Tibial artery (tissue), 4 donors: ENCODE measurements around the gene ARHGAP15.

Experiments
- DNase-seq, 2 donors: peaks; one replicate each; pipeline ENCODE4 v3.0.0-alpha.2; 2019
- H3K27ac ChIP-seq, 2 donors: fragments of 200-600 bp; sonication (generic) in 1 of 2; 1 replicate in 1 of 2; 2 replicates in 1 of 2; pipeline ENCODE4 v1.5.1; 2018 to 2019; ENCODE audit warnings: mild to moderate bottlenecking in 1 of 2
- H3K27me3 ChIP-seq, 2 donors: fragments of 200-600 bp; sonication (generic) in 1 of 2; one replicate each; pipeline versions ENCODE4 v1.5.1 to v1.6.0; 2016 to 2019
- H3K36me3 ChIP-seq, 3 donors: fragments of 200-600 bp; sonication (generic) in 2 of 3; one replicate each; pipeline ENCODE4 v1.5.1; 2016 to 2019; ENCODE audit warnings: mild to moderate bottlenecking in 2 of 3
- H3K4me1 ChIP-seq, 4 donors: fragments of 200-600 bp; sonication (generic) in 2 of 4; 1 replicate in 3 of 4; 2 replicates in 1 of 4; pipeline ENCODE4 v1.5.1; 2016 to 2019
- H3K4me3 ChIP-seq, 2 donors: fragments of 200-600 bp; sonication (generic) in 1 of 2; 1 replicate in 1 of 2; 2 replicates in 1 of 2; pipeline ENCODE4 v1.5.1; 2018 to 2019; ENCODE audit warnings: mild to moderate bottlenecking in 2 of 2
- H3K9me3 ChIP-seq, 3 donors: fragments of 200-600 bp; sonication (generic) in 1 of 3; one replicate each; pipeline ENCODE4 v1.5.1; 2016 to 2019
- CTCF ChIP-seq, 2 experiments: fragments of 200-600 bp in 1 of 2; fragments of 450-650 bp in 1 of 2; IDR thresholded peaks; one replicate each; pipeline ENCODE4 v1.5.1; 2017 to 2019; ENCODE audit warnings: antibody characterized with exemption in 2 of 2, mild to moderate bottlenecking in 1 of 2, moderate library complexity in 1 of 2
- intact Hi-C: fragments of 100-400 bp; cut with DNase I; formaldehyde crosslinking; loops from one replicate; pipeline ENCODE4 v1.15.0; 2023; ENCODE audit warnings: low total_unique reads

Gene ARHGAP15

GRCh38 chr2:143252138-143252907 is 123.1 kb downstream of the ARHGAP15 start:
- no peak overlapping the region for H3K4me3 ChIP-seq
- H3K36me3 ChIP-seq = no peaks in the 10 kb centered on the region
- no peaks in the 10 kb centered on the region for H3K9me3 ChIP-seq
- intact Hi-C loops = loop anchor here (10.0 kb wide), 1 partner anchor 48 kb away; no protein-coding TSS in a partner anchor
- no peak for DNase-seq
- H3K4me1 ChIP-seq = no peaks in the 10 kb centered on the region
- H3K27ac ChIP-seq = no peak overlapping the region
- TF ChIP-seq CTCF (IDR thresholded peaks at IDR 0.05) = no peak
- H3K27me3 ChIP-seq = no peaks in the 10 kb centered on the region

GRCh38 chr2:143254110-143254509 is 124.9 kb downstream of the ARHGAP15 start:
- Histone ChIP-seq H3K27ac (no peak overlapping the region), H3K27me3 (no peaks in the 10 kb centered on the region), H3K4me1 (no peaks in the 10 kb centered on the region), H3K9me3 (no peaks in the 10 kb centered on the region), H3K36me3 (no peaks in the 10 kb centered on the region), H3K4me3 (no peak overlapping the region)
- intact Hi-C loops = loop anchor here (10.0 kb wide), 1 partner anchor 49 kb away; no protein-coding TSS in a partner anchor
- no peak for TF ChIP-seq CTCF (IDR thresholded peaks at IDR 0.05)
- DNase-seq = no peak

- no peaks in the 10 kb centered on the region for H3K27me3 ChIP-seq
- no peak overlapping the region for H3K27ac ChIP-seq
- TF ChIP-seq CTCF (IDR thresholded peaks at IDR 0.05) = no peak
- intact Hi-C loops = loop anchor here (10.0 kb wide), 1 partner anchor 50 kb away; no protein-coding TSS in a partner anchor
- DNase-seq = no peak
- H3K4me3 ChIP-seq = no peak overlapping the region
- no peaks in the 10 kb centered on the region for H3K36me3 ChIP-seq
- H3K9me3 ChIP-seq = no peaks in the 10 kb centered on the region
- no peaks in the 10 kb centered on the region for H3K4me1 ChIP-seq
Observed at GRCh38 chr2:143255086-143255485, 125.9 kb downstream of the ARHGAP15 start.

- no peak for TF ChIP-seq CTCF (IDR thresholded peaks at IDR 0.05)
- Histone ChIP-seq H3K27ac (no peak overlapping the region), H3K9me3 (no peaks in the 10 kb centered on the region), H3K4me1 (no peaks in the 10 kb centered on the region), H3K36me3 (no peaks in the 10 kb centered on the region), H3K27me3 (no peaks in the 10 kb centered on the region), H3K4me3 (no peak overlapping the region)
- no peak for DNase-seq
- intact Hi-C loops = loop anchor here (10.0 kb wide), 1 partner anchor 51 kb away; no protein-coding TSS in a partner anchor
Observed at GRCh38 chr2:143255899-143256298, 126.7 kb downstream of the ARHGAP15 start.

- intact Hi-C loops = loop anchor here (10.0 kb wide), 1 partner anchor 54 kb away; no protein-coding TSS in a partner anchor
- no peaks in the 10 kb centered on the region for H3K4me1 ChIP-seq
Observed at GRCh38 chr2:143258126-143258892, 129.1 kb downstream of the ARHGAP15 start.

More at GRCh38 chr2:143258126-143258892, 129.1 kb downstream of the ARHGAP15 start:
- no peak for DNase-seq
- H3K4me3 ChIP-seq = no peak overlapping the region
- no peaks in the 10 kb centered on the region for H3K9me3 ChIP-seq
- no peaks in the 10 kb centered on the region for H3K36me3 ChIP-seq
- H3K27ac ChIP-seq = no peak overlapping the region
- no peak for TF ChIP-seq CTCF (IDR thresholded peaks at IDR 0.05)
- no peaks in the 10 kb centered on the region for H3K27me3 ChIP-seq
